ENCODE results near the gene ST6GALNAC1.

GRCh38 chr17:76593384-76593826, 50.2 kb downstream of the ST6GALNAC1 start:
- TF ChIP-seq, protein P1, sequence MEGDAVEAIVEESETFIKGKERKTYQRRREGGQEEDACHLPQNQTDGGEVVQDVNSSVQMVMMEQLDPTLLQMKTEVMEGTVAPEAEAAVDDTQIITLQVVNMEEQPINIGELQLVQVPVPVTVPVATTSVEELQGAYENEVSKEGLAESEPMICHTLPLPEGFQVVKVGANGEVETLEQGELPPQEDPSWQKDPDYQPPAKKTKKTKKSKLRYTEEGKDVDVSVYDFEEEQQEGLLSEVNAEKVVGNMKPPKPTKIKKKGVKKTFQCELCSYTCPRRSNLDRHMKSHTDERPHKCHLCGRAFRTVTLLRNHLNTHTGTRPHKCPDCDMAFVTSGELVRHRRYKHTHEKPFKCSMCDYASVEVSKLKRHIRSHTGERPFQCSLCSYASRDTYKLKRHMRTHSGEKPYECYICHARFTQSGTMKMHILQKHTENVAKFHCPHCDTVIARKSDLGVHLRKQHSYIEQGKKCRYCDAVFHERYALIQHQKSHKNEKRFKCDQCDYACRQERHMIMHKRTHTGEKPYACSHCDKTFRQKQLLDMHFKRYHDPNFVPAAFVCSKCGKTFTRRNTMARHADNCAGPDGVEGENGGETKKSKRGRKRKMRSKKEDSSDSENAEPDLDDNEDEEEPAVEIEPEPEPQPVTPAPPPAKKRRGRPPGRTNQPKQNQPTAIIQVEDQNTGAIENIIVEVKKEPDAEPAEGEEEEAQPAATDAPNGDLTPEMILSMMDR (conservative IDR thresholded peaks at IDR 0.05; ENCODE audit: low read depth, low read length): no peak
- TF ChIP-seq CEBPB (IDR thresholded peaks at IDR 0.05; ENCODE audit: low read depth, low read length): no peak
- no peak for TF ChIP-seq POLR2A (IDR thresholded peaks at IDR 0.05; ENCODE audit: low read depth, low read length)
- TF ChIP-seq, protein P2, sequence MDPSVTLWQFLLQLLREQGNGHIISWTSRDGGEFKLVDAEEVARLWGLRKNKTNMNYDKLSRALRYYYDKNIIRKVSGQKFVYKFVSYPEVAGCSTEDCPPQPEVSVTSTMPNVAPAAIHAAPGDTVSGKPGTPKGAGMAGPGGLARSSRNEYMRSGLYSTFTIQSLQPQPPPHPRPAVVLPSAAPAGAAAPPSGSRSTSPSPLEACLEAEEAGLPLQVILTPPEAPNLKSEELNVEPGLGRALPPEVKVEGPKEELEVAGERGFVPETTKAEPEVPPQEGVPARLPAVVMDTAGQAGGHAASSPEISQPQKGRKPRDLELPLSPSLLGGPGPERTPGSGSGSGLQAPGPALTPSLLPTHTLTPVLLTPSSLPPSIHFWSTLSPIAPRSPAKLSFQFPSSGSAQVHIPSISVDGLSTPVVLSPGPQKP (IDR thresholded peaks at IDR 0.05; ENCODE audit: borderline replicate concordance, low read depth, low read length): no peak
- no peak for TF ChIP-seq MXI1 (IDR thresholded peaks at IDR 0.05; ENCODE audit: borderline replicate concordance, low read depth, low read length)
- TF ChIP-seq USF2 (IDR thresholded peaks at IDR 0.05; ENCODE audit: low read depth, low read length): no peak
- no peak for TF ChIP-seq RAD21 (IDR thresholded peaks at IDR 0.05; ENCODE audit: low read length)
